Stimulated activated CD4-positive, alpha-beta T cell treated with anti-CD3 and anti-CD28 coated beads, TNF-alpha, amount 100 ng/mL, for 48 hours (primary cell): Measurements from ENCODE around the gene CYP1A2.
A peak's percentile ranks its signal among the peaks of the same experiment; 100 is the strongest.

Experiments
- DNase-seq, 3 donors: peaks; one replicate each; pipeline ENCODE4 v3.0.0-alpha.2; 2020; ENCODE audit warnings: low read depth in 3 of 3

CYP1A2 gene

GRCh38 chr15:74788683-74789151, 40.1 kb downstream of the CYP1A2 start:
- DNase-seq: no peak

GRCh38 chr15:74789171-74789631, 40.6 kb downstream of the CYP1A2 start:
- no peak for DNase-seq

- DNase-seq: no peak
These were observed 41.1 kb downstream of the CYP1A2 start for GRCh38 chr15:74789741-74790079.

- DNase-seq: no peak
These were observed 41.7 kb downstream of the CYP1A2 start for GRCh38 chr15:74790080-74790916.

- no peak for DNase-seq
These were observed 42.4 kb downstream of the CYP1A2 start for GRCh38 chr15:74791007-74791406.

GRCh38 chr15:74791667-74792066, 43.0 kb downstream of the CYP1A2 start:
- no peak for DNase-seq

- no peak for DNase-seq
These were observed 43.8 kb downstream of the CYP1A2 start for GRCh38 chr15:74792227-74793016.

GRCh38 chr15:74793135-74794028, 44.7 kb downstream of the CYP1A2 start:
- no peak for DNase-seq

GRCh38 chr15:74794248-74794969, 45.8 kb downstream of the CYP1A2 start:
- no peak for DNase-seq

GRCh38 chr15:74794970-74795349, 46.3 kb downstream of the CYP1A2 start:
- DNase-seq: no peak

GRCh38 chr15:74795966-74796625, 47.5 kb downstream of the CYP1A2 start:
- DNase-seq: no peak

GRCh38 chr15:74798388-74799254, 50.0 kb downstream of the CYP1A2 start:
- no peak for DNase-seq

- no peak for DNase-seq
These were observed 50.7 kb downstream of the CYP1A2 start for GRCh38 chr15:74799255-74799855.

GRCh38 chr15:74799856-74800558, 51.4 kb downstream of the CYP1A2 start:
- peak; percentile 74 to 81 (median 78) for DNase-seq

- no peak for DNase-seq
These were observed 52.0 kb downstream of the CYP1A2 start for GRCh38 chr15:74800559-74801094.

- no peak for DNase-seq
These were observed 52.8 kb downstream of the CYP1A2 start for GRCh38 chr15:74801311-74801997.

GRCh38 chr15:74802290-74802689, 53.6 kb downstream of the CYP1A2 start:
- DNase-seq: no peak
